ENCODE data around the gene CCL26. TPM values are rescaled to one million over a fixed set of nuclear protein-coding genes. Genes with fewer than 3 reads are reported as not detected.
A peak's percentile ranks its signal among the peaks of the same experiment; 100 is the strongest.

CCL26 gene
- total and polyA plus RNA-seq, 10 of the 15 experiments (the other 5 are each of a cell fraction or from before 2014, with no cell fraction given): not detected

GRCh38 chr7:75740846-75741497 is 31.0 kb downstream of the CCL26 start (continued):
- TF ChIP-seq USF2 (IDR thresholded peaks at IDR 0.05; ENCODE audit: borderline replicate concordance, low read depth, low read length): no peak
- no peak for TF ChIP-seq CEBPZ (IDR thresholded peaks at IDR 0.05; ENCODE audit: low read depth, low read length)
- TF ChIP-seq E2F4 (IDR thresholded peaks at IDR 0.05; ENCODE audit: low read depth, low read length): no peak
- no peak for TF ChIP-seq SMAD1 (IDR thresholded peaks at IDR 0.05; ENCODE audit: low read depth, partially characterized antibody)
- no peak for TF ChIP-seq HSF1 (IDR thresholded peaks at IDR 0.05; ENCODE audit: low read depth, low read length)
- no peak for TF ChIP-seq HCFC1 (IDR thresholded peaks at IDR 0.05; ENCODE audit: low read length)
- TF ChIP-seq CHD1 (IDR thresholded peaks at IDR 0.05; ENCODE audit: low read depth, low read length): no peak
- no peak for TF ChIP-seq SKIL (IDR thresholded peaks at IDR 0.05; ENCODE audit: low read depth, poor library complexity, severe bottlenecking)
- peak; percentile 78 for TF ChIP-seq CHD2 (IDR thresholded peaks at IDR 0.05; ENCODE audit: borderline replicate concordance, low read depth, low read length)
- no peak for TF ChIP-seq FOXK2 (IDR thresholded peaks at IDR 0.05)
- no peak for TF ChIP-seq SUPT20H (IDR thresholded peaks at IDR 0.05; ENCODE audit: borderline replicate concordance, control insufficient read depth, low read depth, low read length)
- TF ChIP-seq TCF12 (IDR thresholded peaks at IDR 0.05; ENCODE audit: low read depth, low read length): no peak
- no peak for TF ChIP-seq EGR1 (IDR thresholded peaks at IDR 0.05; ENCODE audit: borderline replicate concordance in 1 of 2, low read depth in 2 of 2, low read length in 2 of 2)
- TF ChIP-seq POLR2A (IDR thresholded peaks at IDR 0.05; ENCODE audit: low read depth, low read length): no peak
- TF ChIP-seq SUZ12 (IDR thresholded peaks at IDR 0.05; ENCODE audit: unreplicated experiment): no peak
- TF ChIP-seq SIN3A (IDR thresholded peaks at IDR 0.05; ENCODE audit: low read depth, low read length): no peak
- peak; percentile 74 for TF ChIP-seq NBN (IDR thresholded peaks at IDR 0.05)
- TF ChIP-seq MEF2B (IDR thresholded peaks at IDR 0.05; ENCODE audit: partially characterized antibody, poor library complexity, severe bottlenecking): peak; percentile 75
- TF ChIP-seq ZNF207 (IDR thresholded peaks at IDR 0.05; ENCODE audit: borderline replicate concordance): no peak
- no peak for TF ChIP-seq NFYB (IDR thresholded peaks at IDR 0.05; ENCODE audit: insufficient read depth, low read depth, low read length)
- TF ChIP-seq LARP7 (IDR thresholded peaks at IDR 0.05): no peak; the same call in 1 of the 2 replicates
- no peak for TF ChIP-seq TCF7 (IDR thresholded peaks at IDR 0.05; ENCODE audit: borderline replicate concordance)

All from GM12878 (cell line).